ENCODE results near the gene IRAK1. TPM values are rescaled to one million over a fixed set of nuclear protein-coding genes. Genes with fewer than 3 reads are reported as not detected.

The IRAK1 gene
- total RNA-seq, 4 donors from 2014 or later: 64.1 to 155 (median 107) TPM

DNA sequence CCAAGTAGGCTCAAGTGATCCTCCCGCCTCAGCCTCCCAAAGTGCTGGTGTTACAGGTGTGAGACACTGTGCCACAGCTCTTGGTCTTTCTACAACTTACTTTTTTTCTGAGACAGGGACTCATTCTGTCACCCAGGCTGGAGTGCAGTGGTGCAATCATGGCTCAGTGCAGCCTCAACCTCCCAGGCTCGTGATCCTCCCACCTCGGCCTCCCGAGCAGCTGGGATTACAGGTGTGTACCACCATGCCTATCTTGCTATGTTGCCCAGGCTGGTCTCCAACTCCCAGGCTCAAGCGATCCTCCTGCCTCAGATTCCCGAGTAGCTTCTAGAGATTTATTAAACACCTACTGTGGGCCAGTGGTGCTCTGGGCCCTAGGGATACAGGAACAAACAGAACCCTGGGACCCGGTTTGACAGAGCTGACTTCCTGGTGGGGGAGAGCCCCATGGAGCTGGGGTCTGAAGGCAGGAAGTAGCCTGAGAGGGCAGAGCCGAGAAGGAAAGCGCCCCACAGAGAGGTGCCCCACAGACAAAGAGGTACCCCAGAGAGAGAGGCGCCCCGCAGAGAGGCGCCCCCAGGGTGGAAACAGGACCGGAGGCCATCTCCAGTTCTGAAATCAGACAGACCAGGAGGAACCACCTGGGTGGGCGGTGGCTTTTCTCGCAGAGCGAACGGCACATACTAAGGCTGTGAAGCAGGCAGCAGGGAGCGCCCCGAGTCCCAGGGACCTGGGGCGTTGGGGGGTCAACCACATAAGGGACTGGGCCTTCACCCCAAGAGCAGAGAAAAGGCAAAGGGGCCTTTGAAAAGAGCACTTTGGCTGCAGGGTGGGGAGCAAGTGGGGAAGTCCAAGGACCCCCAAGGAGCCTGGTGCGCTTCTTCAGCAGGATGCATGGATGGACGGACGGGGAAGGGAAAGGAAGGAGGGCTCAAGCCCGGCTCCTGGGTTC is 5.0 kb downstream of the IRAK1 start:
- no peak for TF ChIP-seq POLR2A (IDR thresholded peaks at IDR 0.05)
- TF ChIP-seq, protein P1, sequence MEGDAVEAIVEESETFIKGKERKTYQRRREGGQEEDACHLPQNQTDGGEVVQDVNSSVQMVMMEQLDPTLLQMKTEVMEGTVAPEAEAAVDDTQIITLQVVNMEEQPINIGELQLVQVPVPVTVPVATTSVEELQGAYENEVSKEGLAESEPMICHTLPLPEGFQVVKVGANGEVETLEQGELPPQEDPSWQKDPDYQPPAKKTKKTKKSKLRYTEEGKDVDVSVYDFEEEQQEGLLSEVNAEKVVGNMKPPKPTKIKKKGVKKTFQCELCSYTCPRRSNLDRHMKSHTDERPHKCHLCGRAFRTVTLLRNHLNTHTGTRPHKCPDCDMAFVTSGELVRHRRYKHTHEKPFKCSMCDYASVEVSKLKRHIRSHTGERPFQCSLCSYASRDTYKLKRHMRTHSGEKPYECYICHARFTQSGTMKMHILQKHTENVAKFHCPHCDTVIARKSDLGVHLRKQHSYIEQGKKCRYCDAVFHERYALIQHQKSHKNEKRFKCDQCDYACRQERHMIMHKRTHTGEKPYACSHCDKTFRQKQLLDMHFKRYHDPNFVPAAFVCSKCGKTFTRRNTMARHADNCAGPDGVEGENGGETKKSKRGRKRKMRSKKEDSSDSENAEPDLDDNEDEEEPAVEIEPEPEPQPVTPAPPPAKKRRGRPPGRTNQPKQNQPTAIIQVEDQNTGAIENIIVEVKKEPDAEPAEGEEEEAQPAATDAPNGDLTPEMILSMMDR (IDR thresholded peaks at IDR 0.05): no peak
- TF ChIP-seq POLR2AphosphoS5 (IDR thresholded peaks at IDR 0.05): no peak
- no peak for TF ChIP-seq EP300 (IDR thresholded peaks at IDR 0.05; ENCODE audit: low read depth)
- Histone ChIP-seq H3K4me3 (no peak overlapping the region), H3K36me3 (no peaks in the 10 kb centered on the region), H3K27ac (no peak overlapping the region), H3K27me3 (no peaks in the 10 kb centered on the region), H3K9me3 (no peaks in the 10 kb centered on the region), H3K4me1 (peaks cover 0 to 16% (median 9%) of the 10 kb centered on the region in 4 donors)
- 84% methylated on average over 24 of the region's 24 CpGs; no CpG with 5 or more reads in 1 of the 2 donors for WGBS, 2 donors (ENCODE audit: low coverage in 1 of 2)
- in situ Hi-C loops (cut with MboI; ENCODE audit: low pct_ligation_motif_present in 1 of 4, low pct_unique_long_range_greater_than_20kb in 1 of 4, low sequenced_read_pairs in 3 of 4): no loop called here
- intact Hi-C loops (cut with DNase I; ENCODE audit: low total_unique reads): loop anchor here (5.0 kb wide), 1 partner anchor 38 kb away; no protein-coding TSS in a partner anchor
- no peak for DNase-seq

DNA sequence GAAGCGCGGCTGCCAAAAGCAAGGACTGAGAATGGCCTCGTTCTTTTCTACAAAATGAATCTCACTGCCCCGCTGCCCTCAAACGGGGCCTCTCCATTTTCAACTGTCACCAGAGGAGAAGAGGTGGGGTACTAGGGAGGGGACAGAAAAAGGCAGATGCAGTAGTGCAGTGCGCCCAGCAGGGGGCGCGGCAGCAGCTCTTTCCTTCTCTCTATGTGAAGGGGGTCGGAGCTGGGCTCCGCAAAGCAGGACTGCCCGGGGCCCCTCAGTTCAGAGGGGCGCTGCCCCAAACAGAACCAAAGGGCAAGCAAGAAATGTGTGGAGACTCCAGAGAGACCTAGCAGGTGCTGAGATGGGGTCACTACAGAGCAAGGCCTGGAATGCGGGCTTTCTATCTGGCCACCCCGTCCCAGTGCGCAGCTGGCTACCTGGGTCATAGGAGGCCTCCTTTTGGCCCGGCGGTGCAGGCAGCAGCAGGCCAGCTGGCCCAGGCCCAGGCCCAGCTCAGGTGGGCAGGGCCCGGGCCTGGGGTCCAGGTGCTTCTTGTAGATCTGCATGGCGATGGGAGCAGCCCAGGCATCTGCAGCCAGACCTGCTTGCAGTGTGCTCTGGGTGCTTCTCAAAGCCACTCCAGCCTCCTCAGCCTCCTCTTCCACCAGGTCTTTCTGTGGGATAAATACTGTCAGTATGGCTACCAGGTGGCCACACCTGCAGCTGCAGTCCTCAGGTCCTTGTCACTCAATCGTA is 5.9 kb downstream of the IRAK1 start:
- Histone ChIP-seq H3K4me1 (peaks cover 0 to 14% (median 8%) of the 10 kb centered on the region in 4 donors), H3K27ac (peak overlapping the region in 1 of 4 donors; percentile 20), H3K27me3 (no peaks in the 10 kb centered on the region), H3K36me3 (no peaks in the 10 kb centered on the region), H3K9me3 (no peaks in the 10 kb centered on the region), H3K4me3 (no peak overlapping the region)
- 38% methylated on average over 14 of the region's 20 CpGs; no CpG with 5 or more reads in 1 of the 2 donors for WGBS, 2 donors (ENCODE audit: low coverage in 1 of 2)
- no peak for DNase-seq
- intact Hi-C loops (cut with DNase I; ENCODE audit: low total_unique reads): loop anchor here (5.0 kb wide), 1 partner anchor 39 kb away; no protein-coding TSS in a partner anchor
- in situ Hi-C loops (cut with MboI; ENCODE audit: low pct_ligation_motif_present in 1 of 4, low pct_unique_long_range_greater_than_20kb in 1 of 4, low sequenced_read_pairs in 3 of 4): no loop called here
- TF ChIP-seq, protein P1 (IDR thresholded peaks at IDR 0.05): peak; percentile 76 to 93 (median 84)
- no peak for TF ChIP-seq POLR2AphosphoS5 (IDR thresholded peaks at IDR 0.05)
- TF ChIP-seq EP300 (IDR thresholded peaks at IDR 0.05; ENCODE audit: low read depth): no peak
- TF ChIP-seq POLR2A (IDR thresholded peaks at IDR 0.05): no peak

DNA sequence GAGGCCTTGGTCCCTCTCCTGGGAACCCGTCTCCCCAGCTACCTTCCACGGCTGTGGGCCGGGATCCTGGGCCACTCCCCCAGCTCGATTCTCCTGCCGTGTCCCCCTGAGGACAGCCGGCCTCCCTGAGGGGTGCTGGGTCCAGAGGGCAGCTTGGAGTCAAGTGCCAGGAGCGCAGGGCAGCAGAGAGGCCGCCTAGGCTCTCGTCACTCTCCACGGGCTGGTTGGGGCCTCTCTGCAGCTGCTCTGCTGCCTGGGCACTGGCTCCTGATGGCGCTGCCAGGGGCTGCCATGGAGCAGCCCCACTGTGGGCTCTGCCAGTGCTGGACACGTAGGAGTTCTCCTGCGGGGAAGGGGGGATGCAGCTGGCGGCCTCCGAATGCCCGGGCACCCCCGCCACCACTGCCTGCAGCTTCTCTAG is 6.7 kb downstream of the IRAK1 start:
- Histone ChIP-seq H3K27ac (peak overlapping the region in 1 of 4 donors; percentile 45), H3K4me3 (no peak overlapping the region), H3K4me1 (peaks cover 0 to 6% (median 3%) of the 10 kb centered on the region in 4 donors), H3K27me3 (no peaks in the 10 kb centered on the region), H3K9me3 (no peaks in the 10 kb centered on the region), H3K36me3 (no peaks in the 10 kb centered on the region)
- TF ChIP-seq POLR2A (IDR thresholded peaks at IDR 0.05): no peak
- TF ChIP-seq EP300 (IDR thresholded peaks at IDR 0.05; ENCODE audit: low read depth): no peak
- TF ChIP-seq, protein P1 (IDR thresholded peaks at IDR 0.05): no peak
- TF ChIP-seq POLR2AphosphoS5 (IDR thresholded peaks at IDR 0.05): no peak
- DNase-seq: no peak
- in situ Hi-C loops (cut with MboI; ENCODE audit: low pct_ligation_motif_present in 1 of 4, low pct_unique_long_range_greater_than_20kb in 1 of 4, low sequenced_read_pairs in 3 of 4): no loop called here
- 80% methylated on average over 14 of the region's 17 CpGs; no CpG with 5 or more reads in 1 of the 2 donors for WGBS, 2 donors (ENCODE audit: low coverage in 1 of 2)
- intact Hi-C loops (cut with DNase I; ENCODE audit: low total_unique reads): loop anchor here (5.0 kb wide), 1 partner anchor 39 kb away; no protein-coding TSS in a partner anchor
